ENCODE results near the gene NLRP3. TPM values are rescaled to one million over a fixed set of nuclear protein-coding genes. Genes with fewer than 3 reads are reported as not detected.
"Not testable (repeated sequence)": the region's sequence is repeated elsewhere in the genome, so short reads cannot be mapped to it uniquely, and the experiment has no call there.

The NLRP3 gene
- total RNA-seq, 1 donor from 2014 or later: 0.09 TPM

- FAIRE-seq (no peak), DNase-seq (ENCODE audit: low read depth) (no peak)
- Mint-ChIP-seq H3K4me3 (ENCODE audit: unreplicated experiment) (no peak overlapping the region), H3K27me3 (ENCODE audit: low read depth, unreplicated experiment) (no peaks in the 10 kb centered on the region), H3K4me1 (ENCODE audit: low read depth, unreplicated experiment) (no peaks in the 10 kb centered on the region), H3K36me3 (ENCODE audit: low read depth, unreplicated experiment) (no peaks in the 10 kb centered on the region), H3K9me3 (ENCODE audit: unreplicated experiment) (peaks cover 2% of the 10 kb centered on the region), H3K27ac (ENCODE audit: unreplicated experiment) (no peak overlapping the region)
- no peaks in the 10 kb centered on the region for H3K4me1 ChIP-seq (ENCODE audit: insufficient read depth, low read length)
- no peak overlapping the region for H3K9ac ChIP-seq (ENCODE audit: low read length)
- no peaks in the 10 kb centered on the region for H3K79me2 ChIP-seq (ENCODE audit: insufficient read depth, low read length)
- H3K9me3 ChIP-seq (ENCODE audit: insufficient read depth, low read depth, low read length): no peaks in the 10 kb centered on the region
- no peaks in the 10 kb centered on the region for H3K36me3 ChIP-seq (ENCODE audit: insufficient read depth, low read length)
- H3K27me3 ChIP-seq (ENCODE audit: insufficient read depth, low read length): no peaks in the 10 kb centered on the region
- no peak overlapping the region for H2AFZ ChIP-seq (ENCODE audit: low read depth, low read length)
- TF ChIP-seq, protein P1, sequence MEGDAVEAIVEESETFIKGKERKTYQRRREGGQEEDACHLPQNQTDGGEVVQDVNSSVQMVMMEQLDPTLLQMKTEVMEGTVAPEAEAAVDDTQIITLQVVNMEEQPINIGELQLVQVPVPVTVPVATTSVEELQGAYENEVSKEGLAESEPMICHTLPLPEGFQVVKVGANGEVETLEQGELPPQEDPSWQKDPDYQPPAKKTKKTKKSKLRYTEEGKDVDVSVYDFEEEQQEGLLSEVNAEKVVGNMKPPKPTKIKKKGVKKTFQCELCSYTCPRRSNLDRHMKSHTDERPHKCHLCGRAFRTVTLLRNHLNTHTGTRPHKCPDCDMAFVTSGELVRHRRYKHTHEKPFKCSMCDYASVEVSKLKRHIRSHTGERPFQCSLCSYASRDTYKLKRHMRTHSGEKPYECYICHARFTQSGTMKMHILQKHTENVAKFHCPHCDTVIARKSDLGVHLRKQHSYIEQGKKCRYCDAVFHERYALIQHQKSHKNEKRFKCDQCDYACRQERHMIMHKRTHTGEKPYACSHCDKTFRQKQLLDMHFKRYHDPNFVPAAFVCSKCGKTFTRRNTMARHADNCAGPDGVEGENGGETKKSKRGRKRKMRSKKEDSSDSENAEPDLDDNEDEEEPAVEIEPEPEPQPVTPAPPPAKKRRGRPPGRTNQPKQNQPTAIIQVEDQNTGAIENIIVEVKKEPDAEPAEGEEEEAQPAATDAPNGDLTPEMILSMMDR (IDR thresholded peaks at IDR 0.05; ENCODE audit: insufficient read depth, low read depth, low read length): no peak
- TF ChIP-seq EZH2 (IDR thresholded peaks at IDR 0.05; ENCODE audit: insufficient read depth, low read length): no peak
- no peaks in the 10 kb centered on the region for H4K20me1 ChIP-seq (ENCODE audit: insufficient read depth, low read length)
- no peak overlapping the region for H3K4me3 ChIP-seq (ENCODE audit: insufficient read depth, low read depth, low read length)
- no peak overlapping the region for H3K27ac ChIP-seq (ENCODE audit: low read depth, low read length)
- H3K4me2 ChIP-seq (ENCODE audit: low read length): no peak overlapping the region
These were observed 59.8 kb downstream of the NLRP3 start for GRCh38 chr1:247475793-247476192.

DNA sequence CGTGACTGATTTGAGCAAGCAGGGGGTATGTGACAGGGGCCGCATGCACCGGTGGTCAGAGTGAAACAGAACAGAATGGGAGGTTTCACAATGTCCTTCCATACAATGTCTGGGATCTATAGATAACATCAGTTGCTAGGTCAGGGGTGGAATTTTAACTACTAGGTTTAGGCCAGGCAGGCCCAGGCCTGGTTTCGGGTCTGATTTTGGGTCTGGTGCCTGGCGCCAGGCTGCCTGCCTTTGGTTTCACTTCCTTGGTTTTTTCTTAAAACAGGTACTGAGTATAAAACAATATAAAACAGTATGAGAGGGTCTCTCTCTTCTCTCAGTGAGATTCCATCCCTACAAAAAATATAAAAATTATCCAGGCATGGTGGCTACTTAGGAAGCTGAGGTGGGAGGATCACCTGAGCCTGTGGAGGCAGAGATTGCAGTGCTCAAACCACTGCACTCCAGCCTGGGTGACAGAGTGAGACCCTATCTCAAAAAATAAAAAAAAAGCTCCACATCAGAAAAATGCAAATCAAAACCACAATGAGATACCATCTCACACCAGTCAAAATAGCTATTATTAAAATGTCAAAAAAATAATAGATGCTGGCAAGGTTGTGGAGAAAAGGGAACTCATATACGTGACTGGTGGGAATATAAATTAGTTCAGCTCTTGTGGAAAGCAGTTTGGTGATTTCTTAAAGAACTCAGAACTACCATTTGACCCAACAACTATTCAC, 60.5 kb downstream of the NLRP3 start:
- H3K4me1 Mint-ChIP-seq (ENCODE audit: low read depth, unreplicated experiment); H4K20me1 ChIP-seq (ENCODE audit: insufficient read depth, low read length); H3K9ac ChIP-seq (ENCODE audit: low read length); H3K4me3 ChIP-seq (ENCODE audit: insufficient read depth, low read depth, low read length); H2AFZ ChIP-seq (ENCODE audit: low read depth, low read length); H3K27me3 Mint-ChIP-seq (ENCODE audit: low read depth, unreplicated experiment); DNase-seq (ENCODE audit: low read depth); H3K9me3 ChIP-seq (ENCODE audit: insufficient read depth, low read depth, low read length); H3K27me3 ChIP-seq (ENCODE audit: insufficient read depth, low read length); H3K4me2 ChIP-seq (ENCODE audit: low read length); H3K4me3 Mint-ChIP-seq (ENCODE audit: unreplicated experiment); H3K27ac Mint-ChIP-seq (ENCODE audit: unreplicated experiment); H3K27ac ChIP-seq (ENCODE audit: low read depth, low read length); H3K9me3 Mint-ChIP-seq (ENCODE audit: unreplicated experiment); H3K4me1 ChIP-seq (ENCODE audit: insufficient read depth, low read length); H3K36me3 ChIP-seq (ENCODE audit: insufficient read depth, low read length); H3K36me3 Mint-ChIP-seq (ENCODE audit: low read depth, unreplicated experiment); FAIRE-seq; H3K79me2 ChIP-seq (ENCODE audit: insufficient read depth, low read length): not testable (repeated sequence)

GRCh38 chr1:247482747-247483146, 66.8 kb downstream of the NLRP3 start:
- FAIRE-seq: no peak
- no peaks in the 10 kb centered on the region for H3K4me1 Mint-ChIP-seq (ENCODE audit: low read depth, unreplicated experiment)

More at GRCh38 chr1:247482747-247483146, 66.8 kb downstream of the NLRP3 start:
- Histone ChIP-seq H3K4me3 (ENCODE audit: insufficient read depth, low read depth, low read length) (no peak overlapping the region), H3K27me3 (ENCODE audit: insufficient read depth, low read length) (no peaks in the 10 kb centered on the region), H2AFZ (ENCODE audit: low read depth, low read length) (no peak overlapping the region), H4K20me1 (ENCODE audit: insufficient read depth, low read length) (no peaks in the 10 kb centered on the region), H3K79me2 (ENCODE audit: insufficient read depth, low read length) (no peaks in the 10 kb centered on the region), H3K4me1 (ENCODE audit: insufficient read depth, low read length) (no peaks in the 10 kb centered on the region), H3K9ac (ENCODE audit: low read length) (no peak overlapping the region), H3K4me2 (ENCODE audit: low read length) (no peak overlapping the region), H3K36me3 (ENCODE audit: insufficient read depth, low read length) (no peaks in the 10 kb centered on the region), H3K27ac (ENCODE audit: low read depth, low read length) (no peak overlapping the region), H3K9me3 (ENCODE audit: insufficient read depth, low read depth, low read length) (no peaks in the 10 kb centered on the region)
- no peak for DNase-seq (ENCODE audit: low read depth)
- TF ChIP-seq, protein P1 (IDR thresholded peaks at IDR 0.05; ENCODE audit: insufficient read depth, low read depth, low read length): no peak
- Mint-ChIP-seq H3K9me3 (ENCODE audit: unreplicated experiment) (no peaks in the 10 kb centered on the region), H3K27me3 (ENCODE audit: low read depth, unreplicated experiment) (peaks cover under 1% of the 10 kb centered on the region), H3K36me3 (ENCODE audit: low read depth, unreplicated experiment) (no peaks in the 10 kb centered on the region), H3K4me3 (ENCODE audit: unreplicated experiment) (no peak overlapping the region), H3K27ac (ENCODE audit: unreplicated experiment) (no peak overlapping the region)
